Measurements from ENCODE around the gene PLAC8L1. TPM values are rescaled to one million over a fixed set of nuclear protein-coding genes. Genes with fewer than 3 reads are reported as not detected.

PLAC8L1 gene
- total RNA-seq, 4 donors from 2014 or later: not detected

DNA sequence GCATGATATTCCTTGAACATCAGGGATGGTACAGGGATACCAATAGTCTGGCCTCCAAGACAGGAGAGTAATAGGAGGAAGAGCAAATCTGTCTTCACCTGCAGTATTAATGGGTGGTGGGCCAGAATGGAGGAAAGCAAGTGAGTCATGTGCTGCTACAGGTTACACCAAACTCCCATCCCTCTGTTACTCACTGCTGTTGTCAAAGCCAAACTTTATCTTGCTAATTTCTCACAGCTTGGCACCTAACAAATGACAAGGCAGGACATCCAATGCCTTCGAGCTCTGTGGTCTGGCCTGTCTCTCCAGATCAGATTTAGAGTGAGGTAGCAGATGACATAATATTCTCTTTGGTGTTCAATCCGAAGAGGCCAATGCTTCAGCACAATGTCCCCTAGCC is 26.8 kb downstream of the PLAC8L1 start:
- ATAC-seq: no peak
- in situ Hi-C loops (cut with MboI; ENCODE audit: low sequenced_read_pairs in 4 of 4) (no loop called here), intact Hi-C loops (cut with DNase I; ENCODE audit: low total_unique reads) (no loop called here)
- no peaks in the 10 kb centered on the region for H3K9me3 ChIP-seq
- no peaks in the 10 kb centered on the region for H3K36me3 ChIP-seq
- H3K27me3 ChIP-seq: no peaks in the 10 kb centered on the region
- peaks cover 0 to 3% of the 10 kb centered on the region in 2 donors for H3K4me1 ChIP-seq
- no peak for TF ChIP-seq POLR2A (IDR thresholded peaks at IDR 0.05)
- TF ChIP-seq, protein P1, sequence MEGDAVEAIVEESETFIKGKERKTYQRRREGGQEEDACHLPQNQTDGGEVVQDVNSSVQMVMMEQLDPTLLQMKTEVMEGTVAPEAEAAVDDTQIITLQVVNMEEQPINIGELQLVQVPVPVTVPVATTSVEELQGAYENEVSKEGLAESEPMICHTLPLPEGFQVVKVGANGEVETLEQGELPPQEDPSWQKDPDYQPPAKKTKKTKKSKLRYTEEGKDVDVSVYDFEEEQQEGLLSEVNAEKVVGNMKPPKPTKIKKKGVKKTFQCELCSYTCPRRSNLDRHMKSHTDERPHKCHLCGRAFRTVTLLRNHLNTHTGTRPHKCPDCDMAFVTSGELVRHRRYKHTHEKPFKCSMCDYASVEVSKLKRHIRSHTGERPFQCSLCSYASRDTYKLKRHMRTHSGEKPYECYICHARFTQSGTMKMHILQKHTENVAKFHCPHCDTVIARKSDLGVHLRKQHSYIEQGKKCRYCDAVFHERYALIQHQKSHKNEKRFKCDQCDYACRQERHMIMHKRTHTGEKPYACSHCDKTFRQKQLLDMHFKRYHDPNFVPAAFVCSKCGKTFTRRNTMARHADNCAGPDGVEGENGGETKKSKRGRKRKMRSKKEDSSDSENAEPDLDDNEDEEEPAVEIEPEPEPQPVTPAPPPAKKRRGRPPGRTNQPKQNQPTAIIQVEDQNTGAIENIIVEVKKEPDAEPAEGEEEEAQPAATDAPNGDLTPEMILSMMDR (IDR thresholded peaks at IDR 0.05 in 4 of 5, conservative IDR thresholded peaks at IDR 0.05 in 1 of 5): no peak
- no peak overlapping the region for H3K4me3 ChIP-seq
- H3K27ac ChIP-seq: no peak overlapping the region
- no peak for DNase-seq

DNA sequence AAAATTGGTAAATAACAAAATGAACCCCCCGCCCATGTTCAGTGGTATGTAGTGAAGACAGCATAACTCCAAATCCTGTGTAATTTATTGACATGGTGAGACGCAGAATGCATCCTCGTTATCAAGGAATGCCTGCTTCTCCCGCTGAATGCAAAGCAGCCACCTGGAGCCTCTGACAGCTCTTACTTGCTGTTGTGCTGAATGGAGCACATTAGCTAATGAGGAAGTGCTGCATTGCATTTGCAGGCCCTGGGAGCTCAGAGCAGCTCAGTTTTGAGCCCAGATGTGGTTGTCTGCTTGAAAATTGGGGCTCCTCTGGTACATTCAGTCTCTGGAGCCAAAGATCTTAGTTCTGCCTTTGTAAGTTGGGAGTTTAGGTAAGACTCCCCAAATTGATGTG is 28.9 kb downstream of the PLAC8L1 start:
- Histone ChIP-seq H3K27me3 (no peaks in the 10 kb centered on the region), H3K27ac (no peak overlapping the region), H3K4me3 (no peak overlapping the region), H3K4me1 (peaks cover 4% of the 10 kb centered on the region in 2 donors), H3K9me3 (no peaks in the 10 kb centered on the region), H3K36me3 (no peaks in the 10 kb centered on the region)
- ATAC-seq (no peak), DNase-seq (no peak)
- intact Hi-C loops (cut with DNase I; ENCODE audit: low total_unique reads): no loop called here
- no peak for TF ChIP-seq POLR2A (IDR thresholded peaks at IDR 0.05)
- TF ChIP-seq, protein P1 (IDR thresholded peaks at IDR 0.05 in 4 of 5, conservative IDR thresholded peaks at IDR 0.05 in 1 of 5): no peak
- in situ Hi-C loops (cut with MboI; ENCODE audit: low sequenced_read_pairs in 4 of 4): no loop called here

DNA sequence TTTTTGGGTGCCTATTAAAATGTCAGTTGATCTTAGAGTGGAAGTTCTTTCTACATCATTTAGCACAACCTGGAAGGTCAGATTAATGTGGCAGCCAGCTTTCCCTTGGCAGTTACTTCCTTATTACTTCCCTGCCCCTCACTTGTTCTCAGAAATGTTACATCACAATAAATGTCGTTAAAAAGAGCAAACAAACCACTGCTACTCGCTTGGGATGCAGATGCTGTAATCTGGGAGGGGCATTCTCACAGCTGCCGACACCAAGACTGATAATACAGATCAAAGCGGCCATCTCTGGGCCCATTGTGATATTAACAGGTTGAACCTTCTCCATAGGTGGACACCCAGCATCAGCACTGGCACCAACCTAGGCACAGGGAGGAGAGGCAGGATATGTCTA is 29.3 kb downstream of the PLAC8L1 start:
- no peaks in the 10 kb centered on the region for H3K36me3 ChIP-seq
- in situ Hi-C loops (cut with MboI; ENCODE audit: low sequenced_read_pairs in 4 of 4) (no loop called here), intact Hi-C loops (cut with DNase I; ENCODE audit: low total_unique reads) (no loop called here)
- no peak overlapping the region for H3K27ac ChIP-seq
- no peak overlapping the region for H3K4me3 ChIP-seq
- no peaks in the 10 kb centered on the region for H3K9me3 ChIP-seq
- H3K4me1 ChIP-seq: peaks cover 8% of the 10 kb centered on the region in 2 donors
- no peak for DNase-seq
- ATAC-seq: no peak
- no peak for TF ChIP-seq POLR2A (IDR thresholded peaks at IDR 0.05)
- TF ChIP-seq, protein P1 (IDR thresholded peaks at IDR 0.05 in 4 of 5, conservative IDR thresholded peaks at IDR 0.05 in 1 of 5): no peak
- H3K27me3 ChIP-seq: no peaks in the 10 kb centered on the region

- H3K27ac ChIP-seq: no peak overlapping the region
- TF ChIP-seq, protein P1 (IDR thresholded peaks at IDR 0.05 in 4 of 5, conservative IDR thresholded peaks at IDR 0.05 in 1 of 5): no peak
- no peak for TF ChIP-seq POLR2A (IDR thresholded peaks at IDR 0.05)
- H3K4me3 ChIP-seq: no peak overlapping the region
- intact Hi-C loops (cut with DNase I; ENCODE audit: low total_unique reads): no loop called here
- H3K27me3 ChIP-seq: no peaks in the 10 kb centered on the region
- no peak for DNase-seq
- no peaks in the 10 kb centered on the region for H3K9me3 ChIP-seq
- in situ Hi-C loops (cut with MboI; ENCODE audit: low sequenced_read_pairs in 4 of 4): loop anchor here (25.0 kb wide), 1 partner anchor 386 kb away; no protein-coding TSS in a partner anchor
- H3K4me1 ChIP-seq: peaks cover 9 to 10% of the 10 kb centered on the region in 2 donors
- no peak for ATAC-seq
- H3K36me3 ChIP-seq: no peaks in the 10 kb centered on the region
These were observed 32.0 kb downstream of the PLAC8L1 start for GRCh38 chr5:146073239-146073900.

Data from gastrocnemius medialis (tissue), 4 donors.